Muscle of leg (tissue), 11 donors: Measurements from ENCODE around the gene ABTB2. TPM values are rescaled to one million over a fixed set of nuclear protein-coding genes. Genes with fewer than 3 reads are reported as not detected.

Source experiments
- DNase-seq: peaks from one replicate; pipeline ENCODE4 v3.0.0; 2013
- H3K27ac ChIP-seq: one replicate; pipeline ENCODE4 v1.5.1; 2013; ENCODE audit warnings: mild to moderate bottlenecking, low read length, control low read depth
- H3K27me3 ChIP-seq: one replicate; pipeline ENCODE4 v1.6.1; 2013; ENCODE audit warnings: low read length; ENCODE audit not compliant: control insufficient read depth, insufficient read depth
- H3K36me3 ChIP-seq: one replicate; pipeline ENCODE4 v1.6.1; 2013; ENCODE audit warnings: low read length; ENCODE audit not compliant: control insufficient read depth, insufficient read depth
- H3K4me1 ChIP-seq: one replicate; pipeline ENCODE4 v1.6.1; 2013; ENCODE audit warnings: low read length; ENCODE audit not compliant: control insufficient read depth, insufficient read depth
- H3K4me3 ChIP-seq: one replicate; pipeline ENCODE4 v1.5.1; 2013; ENCODE audit warnings: low read length, control low read depth
- H3K9me3 ChIP-seq: replicated peaks from 2 replicates; pipeline ENCODE4 v1.6.1; 2013; ENCODE audit warnings: low read depth, low read length; ENCODE audit not compliant: control insufficient read depth
- WGBS: methylation state at CpG from one replicate; pipeline ENCODE4 v1.1.5; 2013; ENCODE audit warnings: missing lambda C conversion rate; ENCODE audit not compliant: insufficient coverage; 5-methylcytosine and 5-hydroxymethylcytosine counted together
- polyA plus RNA-seq, 8 donors: library from polyadenylated mRNA; unstranded; fragments of 120-200 nt; gene quantifications; one replicate each; pipeline versions ENCODE4 v1.2.1 to v1.2.3, GENCODE V29; 2013; ENCODE audit warnings: inconsistent platforms in 1 of 8, low replicate concordance in 1 of 8; ENCODE audit not compliant: insufficient read length in 8 of 8, insufficient read depth in 1 of 8
- total RNA-seq: library from RNA; stranded (reverse); fragments of 120-200 nt; gene quantifications from one replicate; pipeline ENCODE4 v1.2.4, GENCODE V29; 2013

The ABTB2 gene
- total and polyA plus RNA-seq, 9 donors: 3.5 to 8.5 (median 6.5) TPM

DNA sequence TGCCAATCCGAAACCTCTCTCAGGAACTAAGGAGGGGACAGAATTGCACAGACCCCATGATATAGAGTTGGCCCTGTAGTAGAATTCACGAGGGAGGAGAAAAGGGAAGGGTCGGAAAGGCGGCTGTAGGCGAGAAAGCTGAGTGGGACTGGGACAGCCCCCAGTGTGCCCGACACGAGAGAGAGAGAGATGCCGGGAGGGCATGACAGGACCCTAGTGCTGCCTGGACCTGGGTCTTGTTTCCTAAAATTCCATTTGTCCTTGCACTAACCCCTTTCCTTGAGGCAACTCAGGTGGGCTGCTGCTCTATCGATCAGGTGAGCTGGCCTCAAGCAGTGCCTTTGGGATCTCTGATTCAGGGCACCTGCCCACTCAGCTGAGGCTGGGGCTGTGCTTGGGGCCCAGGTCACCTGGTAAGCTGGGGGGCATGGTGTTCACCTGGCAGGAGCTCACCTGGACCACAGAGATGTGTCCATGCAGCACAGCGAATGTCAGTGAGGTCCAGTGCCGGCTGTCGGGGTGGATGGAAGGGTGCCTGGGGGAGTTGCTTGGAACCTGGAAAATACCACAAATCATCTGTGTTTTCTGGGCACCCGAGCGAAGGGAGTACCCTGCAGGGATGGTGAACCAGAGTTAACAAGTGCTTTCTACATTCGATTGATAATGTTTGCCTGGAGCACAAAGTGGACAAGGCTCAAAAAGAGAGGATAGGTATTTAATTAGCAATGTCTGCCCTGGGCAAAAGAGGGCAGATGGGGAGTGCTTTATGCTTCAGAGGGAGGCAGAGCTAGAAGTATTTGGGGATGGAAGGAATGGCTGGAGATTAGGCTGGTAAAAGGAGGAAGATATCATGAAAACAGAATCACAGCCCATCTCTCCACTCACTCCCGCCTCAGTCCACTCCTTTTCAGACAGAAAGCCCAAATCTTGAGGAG lies 190.7 kb downstream of the ABTB2 start:
- Histone ChIP-seq H3K4me1 (peaks cover 11% of the 10 kb centered on the region), H3K4me3 (no peak overlapping the region), H3K9me3 (no peaks in the 10 kb centered on the region), H3K27ac (no peak overlapping the region), H3K36me3 (peaks cover 6% of the 10 kb centered on the region), H3K27me3 (no peaks in the 10 kb centered on the region)
- DNase-seq: no peak
- WGBS: 92% methylated on average over 15 of the region's 16 CpGs

GRCh38 chr11:34165786-34166555 lies 191.8 kb downstream of the ABTB2 start:
- no peak for DNase-seq
- H3K4me1 ChIP-seq: peaks cover 11% of the 10 kb centered on the region
- whole genome bisulfite sequencing: 76% methylated on average over 10 of the region's 12 CpGs
- no peak overlapping the region for H3K27ac ChIP-seq
- no peak overlapping the region for H3K4me3 ChIP-seq
- H3K27me3 ChIP-seq: no peaks in the 10 kb centered on the region
- no peaks in the 10 kb centered on the region for H3K9me3 ChIP-seq
- H3K36me3 ChIP-seq: peaks cover 11% of the 10 kb centered on the region

GRCh38 chr11:34165121-34165520 lies 192.7 kb downstream of the ABTB2 start:
- no peak overlapping the region for H3K27ac ChIP-seq

GRCh38 chr11:34162856-34163255 lies 195.0 kb downstream of the ABTB2 start:
- 80% methylated on average over 1 of the region's 7 CpGs for WGBS
- peaks cover 31% of the 10 kb centered on the region for H3K36me3 ChIP-seq
- H3K27ac ChIP-seq: no peak overlapping the region
- no peak overlapping the region for H3K4me3 ChIP-seq
- H3K27me3 ChIP-seq: no peaks in the 10 kb centered on the region
- H3K9me3 ChIP-seq: no peaks in the 10 kb centered on the region
- H3K4me1 ChIP-seq: no peaks in the 10 kb centered on the region
- no peak for DNase-seq

More at GRCh38 chr11:34165121-34165520, 192.7 kb downstream of the ABTB2 start:
- H3K4me3 ChIP-seq: no peak overlapping the region
- DNase-seq: no peak
- 84% methylated on average over 13 of the region's 13 CpGs for WGBS
- H3K27me3 ChIP-seq: no peaks in the 10 kb centered on the region
- peaks cover 16% of the 10 kb centered on the region for H3K36me3 ChIP-seq
- no peaks in the 10 kb centered on the region for H3K9me3 ChIP-seq
- peaks cover 11% of the 10 kb centered on the region for H3K4me1 ChIP-seq

DNA sequence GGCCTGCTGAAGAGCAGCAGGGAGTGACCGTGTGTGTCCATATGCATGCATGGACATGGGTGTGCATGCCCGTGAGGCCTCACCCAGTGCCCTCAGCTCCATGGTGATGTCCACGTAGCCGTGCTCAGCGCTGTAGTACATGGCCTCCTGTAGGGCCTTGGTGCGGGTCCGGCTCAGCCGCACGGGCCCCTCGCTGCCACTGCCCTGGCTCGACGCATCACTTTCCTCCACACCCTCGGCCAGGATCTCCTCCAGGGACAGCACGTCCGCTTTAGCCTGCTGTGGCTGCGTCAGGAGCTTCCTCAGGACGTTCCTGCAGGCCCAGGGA lies 195.4 kb downstream of the ABTB2 start:
- Histone ChIP-seq H3K4me1 (no peaks in the 10 kb centered on the region), H3K27me3 (no peaks in the 10 kb centered on the region), H3K27ac (no peak overlapping the region), H3K9me3 (no peaks in the 10 kb centered on the region), H3K36me3 (peaks cover 31% of the 10 kb centered on the region), H3K4me3 (no peak overlapping the region)
- no peak for DNase-seq
- WGBS: 92% methylated on average over 17 of the region's 17 CpGs

- H3K27me3 ChIP-seq: no peaks in the 10 kb centered on the region
- H3K4me1 ChIP-seq: no peaks in the 10 kb centered on the region
- H3K4me3 ChIP-seq: no peak overlapping the region
- H3K36me3 ChIP-seq: peaks cover 33% of the 10 kb centered on the region
- H3K27ac ChIP-seq: no peak overlapping the region
- 72% methylated on average over 16 of the region's 18 CpGs for WGBS
- no peaks in the 10 kb centered on the region for H3K9me3 ChIP-seq
- no peak for DNase-seq
Measured at GRCh38 chr11:34161812-34162492, 195.9 kb downstream of the ABTB2 start.

- 69% methylated on average over 5 of the region's 6 CpGs for WGBS
- Histone ChIP-seq H3K27me3 (no peaks in the 10 kb centered on the region), H3K4me1 (no peaks in the 10 kb centered on the region), H3K9me3 (no peaks in the 10 kb centered on the region), H3K4me3 (no peak overlapping the region), H3K27ac (no peak overlapping the region), H3K36me3 (peaks cover 33% of the 10 kb centered on the region)
- DNase-seq: no peak
Measured at GRCh38 chr11:34161361-34161760, 196.4 kb downstream of the ABTB2 start.

- WGBS: 60% methylated on average over 7 of the region's 18 CpGs
- no peaks in the 10 kb centered on the region for H3K27me3 ChIP-seq
- no peak for DNase-seq
- H3K4me1 ChIP-seq: no peaks in the 10 kb centered on the region
- peaks cover 36% of the 10 kb centered on the region for H3K36me3 ChIP-seq
- no peak overlapping the region for H3K4me3 ChIP-seq
- H3K9me3 ChIP-seq: no peaks in the 10 kb centered on the region
- H3K27ac ChIP-seq: no peak overlapping the region
Measured at GRCh38 chr11:34160791-34161190, 197.0 kb downstream of the ABTB2 start.

GRCh38 chr11:34160049-34160721 lies 197.6 kb downstream of the ABTB2 start:
- Histone ChIP-seq H3K9me3 (no peaks in the 10 kb centered on the region), H3K4me3 (no peak overlapping the region), H3K27ac (no peak overlapping the region), H3K27me3 (no peaks in the 10 kb centered on the region), H3K36me3 (peaks cover 41% of the 10 kb centered on the region), H3K4me1 (no peaks in the 10 kb centered on the region)
- no peak for DNase-seq
- WGBS: 77% methylated on average over 14 of the region's 22 CpGs
